OCI-LY7 (cell line): ENCODE results near the gene OSBPL6.

Experiments used
- CTCF ChIP-seq: fragments of 200-600 bp; sonication (generic); conservative IDR thresholded peaks from 2 replicates; pipeline ENCODE4 v1.5.1; 2014; ENCODE audit warnings: mild to moderate bottlenecking, antibody characterized with exemption, low read length, moderate library complexity, mixed read lengths
- EZH2phosphoT487 ChIP-seq: fragments of 200-600 bp; sonication (generic); IDR thresholded peaks from 2 replicates; pipeline ENCODE4 v1.6.1; 2018; ENCODE audit warnings: low read depth, borderline replicate concordance, mild to moderate bottlenecking, mixed run types, antibody characterized with exemption, low read length, moderate library complexity, mixed read lengths

- TF ChIP-seq CTCF (no peak), EZH2phosphoT487 (no peak)
Measured at GRCh38 chr2:178205853-178206521, 11.7 kb downstream of the OSBPL6 start.
